G401.6 (cell line): Measurements from ENCODE around the gene ERN1.

Experiments
- FAIRE-seq: peaks from 2 replicates; lab custom pipeline; 2012; peaks lifted over from hg19 to GRCh38; lab: Jason Lieb, UNC

ERN1 gene

DNA sequence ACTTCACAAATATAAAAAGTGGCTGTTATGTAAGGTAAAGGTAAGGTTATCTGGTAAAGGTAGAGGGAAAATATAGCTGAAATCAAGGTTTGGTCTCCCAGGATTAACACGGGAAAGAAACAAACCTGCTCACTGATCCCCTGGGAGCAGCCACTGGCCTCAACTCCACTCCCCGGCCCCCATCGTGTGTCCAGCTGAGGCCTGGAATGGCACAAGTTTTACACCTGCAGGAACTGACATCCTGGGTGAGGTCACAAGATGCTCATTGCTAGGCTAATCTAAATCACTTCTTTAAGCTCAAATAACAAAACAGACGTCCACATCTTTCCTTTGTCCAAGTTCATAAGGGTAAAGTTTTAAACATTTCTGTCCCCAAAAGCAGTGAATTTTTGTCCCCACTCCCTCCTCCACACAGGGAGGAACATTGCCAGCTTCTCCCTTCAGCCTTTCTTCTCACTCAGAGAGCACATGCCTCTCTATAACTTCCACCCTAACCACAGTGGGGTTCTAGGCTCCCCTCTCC is 46.3 kb downstream of the ERN1 start:
- no peak for FAIRE-seq

DNA sequence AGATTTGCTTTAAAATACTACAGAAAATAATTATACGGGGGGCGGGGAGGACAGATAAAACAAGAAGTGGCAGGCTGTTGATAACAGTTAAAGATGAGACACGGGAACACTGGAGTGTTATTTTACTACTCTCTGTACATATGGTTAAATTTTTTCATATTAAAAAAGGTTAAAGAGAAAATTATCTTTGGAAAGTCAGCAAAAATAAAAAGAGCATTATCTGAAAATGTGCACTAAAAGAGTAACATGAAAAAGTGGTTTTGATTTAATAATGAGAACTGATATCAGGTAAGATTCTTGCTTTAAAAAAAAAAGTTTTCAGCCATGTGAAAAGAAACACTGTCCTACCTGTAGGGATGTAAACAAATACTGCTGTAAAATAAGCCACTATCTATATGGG is 46.9 kb downstream of the ERN1 start:
- no peak for FAIRE-seq

DNA sequence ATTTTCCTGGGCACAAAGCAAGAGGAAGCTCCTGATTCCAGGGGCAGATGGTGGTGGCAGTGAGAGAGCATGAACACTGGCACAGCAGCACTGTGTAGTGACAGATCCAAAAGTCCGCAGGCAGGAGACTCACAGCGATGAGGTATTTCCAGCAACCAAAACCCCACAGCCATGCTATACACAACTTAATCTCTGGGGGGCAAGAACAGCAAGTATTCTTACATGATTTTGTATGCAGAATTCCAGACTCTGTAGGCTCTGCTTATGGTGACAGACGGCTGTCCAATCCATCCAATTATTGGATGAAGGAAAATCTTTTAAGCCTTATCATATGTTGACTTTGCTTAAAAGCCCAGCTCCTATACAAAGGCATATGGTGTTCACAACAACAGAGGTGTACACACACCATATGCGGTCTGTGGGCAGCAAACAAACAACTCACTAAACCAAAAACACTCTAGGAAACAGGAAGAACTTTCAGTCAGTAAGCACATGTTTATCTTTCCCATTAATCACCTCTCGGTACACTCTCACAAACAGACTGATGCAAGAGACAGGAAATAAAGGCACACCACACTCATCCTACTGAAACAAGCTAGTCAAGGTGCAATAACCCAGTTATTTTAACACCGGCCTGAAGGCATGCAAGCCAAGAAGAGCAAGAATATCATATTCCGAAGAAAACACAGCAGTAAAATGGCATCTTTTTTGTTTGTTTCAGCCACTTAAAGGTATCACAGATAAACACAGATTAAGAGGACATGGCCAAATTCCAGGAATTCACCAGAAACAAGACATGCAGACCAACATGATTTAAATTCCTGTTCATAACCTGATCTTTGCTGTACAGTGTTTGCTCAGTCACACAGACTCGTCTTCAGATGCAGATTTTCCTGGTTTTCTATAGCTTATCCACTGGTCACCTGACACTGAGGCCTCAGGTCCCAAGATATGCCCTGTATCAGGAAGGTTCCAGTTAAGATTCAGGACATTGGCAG is 47.8 kb downstream of the ERN1 start:
- FAIRE-seq: no peak

DNA sequence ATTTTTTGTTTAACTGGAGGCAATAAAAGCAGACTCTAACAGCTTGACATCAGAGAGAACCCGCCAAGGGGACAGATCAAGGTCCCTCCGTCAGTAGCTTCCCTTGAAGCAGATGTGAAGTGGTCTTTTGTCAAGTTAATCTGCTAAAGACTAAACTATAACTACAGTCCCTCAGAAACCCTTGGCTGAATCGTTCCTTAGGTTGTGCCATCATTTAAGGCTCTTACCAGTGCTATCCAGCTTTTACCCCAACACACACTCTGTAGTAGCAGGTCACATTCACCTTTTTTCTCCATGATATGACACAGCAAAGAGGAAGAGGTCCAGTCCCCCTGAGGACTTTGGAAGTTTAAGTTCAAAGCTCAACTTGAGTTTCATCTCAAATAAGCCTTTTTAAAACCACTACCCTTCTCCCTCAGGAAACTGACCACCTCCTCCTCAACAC is 49.7 kb downstream of the ERN1 start:
- no peak for FAIRE-seq

DNA sequence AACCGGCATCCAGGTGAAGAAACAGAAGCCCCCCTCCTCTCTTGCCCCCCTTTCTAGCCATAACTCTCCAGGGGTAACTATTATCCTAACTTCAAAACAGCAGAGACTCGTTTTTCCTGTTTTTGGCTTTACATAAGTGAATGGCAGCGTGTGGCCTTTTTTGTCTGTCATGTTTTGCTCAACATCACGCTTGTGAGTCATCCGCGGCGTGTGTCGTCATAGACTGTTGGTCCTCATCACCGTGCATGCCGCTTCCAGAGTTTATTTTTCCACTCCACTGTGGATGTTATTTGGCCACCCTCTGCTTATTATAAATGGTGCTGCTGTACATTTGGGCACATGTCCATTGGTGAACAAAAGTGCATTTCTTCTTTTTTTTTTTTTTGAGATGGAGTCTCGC is 52.6 kb downstream of the ERN1 start:
- no peak for FAIRE-seq

DNA sequence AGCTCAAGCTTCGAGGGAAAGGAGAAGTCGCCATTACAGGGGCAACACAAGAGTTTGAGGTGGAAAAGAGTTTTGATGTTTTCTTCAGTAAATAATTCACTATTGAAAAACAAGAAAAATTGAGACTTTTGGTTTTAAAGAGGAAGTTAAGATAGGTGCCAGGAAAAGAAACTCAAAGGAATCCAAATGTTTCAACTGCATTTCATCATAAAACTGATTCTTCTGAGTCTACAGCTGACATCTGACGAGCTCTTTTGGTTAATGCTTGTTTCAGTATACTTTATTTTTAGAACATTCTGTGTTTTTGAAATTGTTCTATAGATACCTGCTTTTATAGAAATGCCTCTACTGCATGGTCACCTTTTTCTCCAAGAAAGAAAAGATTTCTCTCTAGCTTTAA is 54.0 kb downstream of the ERN1 start:
- no peak for FAIRE-seq

DNA sequence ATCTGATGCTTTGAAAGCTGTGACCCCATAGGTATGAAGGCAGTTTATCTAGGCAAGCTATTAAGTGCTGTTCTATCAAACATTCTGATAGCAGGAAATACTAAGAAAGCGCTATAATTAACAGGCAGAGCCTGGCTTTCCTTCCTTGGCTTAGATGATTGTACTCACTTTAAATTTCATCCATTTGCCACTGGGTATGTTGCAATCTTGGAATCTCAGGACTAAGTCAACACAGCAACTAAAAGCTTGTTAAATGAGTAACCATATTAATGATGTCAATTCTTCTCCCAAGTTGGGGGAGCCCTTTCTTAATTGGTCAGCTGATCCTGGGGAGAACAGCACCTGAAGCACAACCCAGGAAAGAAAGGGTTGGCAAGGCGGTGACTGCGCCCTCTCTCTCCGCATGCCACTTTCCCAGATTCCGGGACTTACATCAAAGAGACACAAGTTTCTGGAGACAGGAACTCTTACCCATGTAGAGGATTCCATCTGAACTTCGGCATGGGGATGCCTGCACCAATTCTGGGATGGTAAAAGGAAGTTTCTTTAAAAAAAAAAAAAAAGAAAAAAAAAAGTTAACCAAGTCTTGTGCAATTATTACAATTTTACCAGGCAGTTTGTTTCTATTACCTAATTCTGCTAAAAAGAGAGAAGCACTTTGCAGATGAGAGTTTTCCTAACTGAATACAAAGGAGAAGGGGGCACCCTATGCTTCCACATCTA is 55.1 kb downstream of the ERN1 start:
- no peak for FAIRE-seq

DNA sequence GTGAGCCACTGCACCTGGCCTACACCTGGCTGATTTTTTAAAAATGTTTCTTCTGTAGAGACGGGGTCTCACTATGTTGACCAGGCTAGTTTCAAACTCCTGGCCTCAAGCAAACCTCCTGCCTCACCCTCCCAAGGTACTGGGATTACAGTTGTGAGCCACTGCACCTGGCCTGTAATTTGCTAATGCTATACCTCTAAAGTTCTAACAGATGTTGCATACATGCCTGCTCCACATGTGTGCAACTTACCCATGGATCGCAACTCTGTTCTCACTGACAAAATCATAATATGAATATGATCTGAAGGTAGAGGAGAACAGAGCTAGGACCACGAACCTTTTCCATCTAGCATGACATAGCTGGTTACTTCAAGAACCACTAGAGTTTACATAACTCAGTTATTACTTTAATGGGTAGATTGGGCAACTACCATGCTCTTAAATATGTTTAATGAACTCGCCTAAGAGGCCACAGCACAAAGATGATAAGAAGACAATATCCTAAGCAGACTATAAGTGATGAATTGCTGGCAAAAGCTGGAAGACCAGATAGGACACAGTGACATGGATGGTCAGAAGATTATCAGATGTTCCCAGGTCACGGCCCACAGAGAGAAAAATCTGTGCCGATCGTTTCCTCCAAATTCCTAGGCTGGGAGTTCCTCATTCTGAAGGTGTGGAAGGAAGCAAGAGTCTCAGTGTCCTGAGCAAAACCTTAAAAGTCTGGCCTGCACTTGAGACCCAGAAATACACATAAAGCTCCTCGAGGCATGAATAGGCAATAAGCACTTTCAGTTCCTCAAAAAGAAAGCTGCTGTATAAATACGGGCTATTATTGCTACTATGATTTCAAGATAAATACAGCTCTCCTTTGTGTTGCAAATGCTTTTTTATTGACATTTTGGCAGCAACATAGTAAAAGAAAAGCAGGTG is 55.9 kb downstream of the ERN1 start:
- FAIRE-seq: no peak

DNA sequence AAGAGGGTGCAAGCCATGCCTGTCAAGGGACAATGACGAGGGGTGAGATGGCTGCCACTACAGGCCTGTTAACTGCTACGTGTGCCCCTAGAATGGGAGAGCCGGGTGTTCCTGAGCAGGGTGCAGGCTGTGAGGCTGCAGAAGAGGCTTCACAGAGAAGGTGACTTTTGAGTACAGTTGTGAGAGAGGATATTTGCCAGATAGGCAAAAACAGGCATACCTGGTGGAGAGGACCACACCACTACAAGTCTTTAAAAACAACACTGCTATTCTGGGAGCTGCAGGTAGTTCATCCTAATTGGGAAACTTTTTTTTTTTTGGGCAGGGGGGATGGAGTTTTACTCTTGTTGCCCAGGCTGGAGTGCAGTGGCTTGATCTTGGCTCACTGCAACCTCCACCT is 58.8 kb downstream of the ERN1 start:
- FAIRE-seq: no peak

DNA sequence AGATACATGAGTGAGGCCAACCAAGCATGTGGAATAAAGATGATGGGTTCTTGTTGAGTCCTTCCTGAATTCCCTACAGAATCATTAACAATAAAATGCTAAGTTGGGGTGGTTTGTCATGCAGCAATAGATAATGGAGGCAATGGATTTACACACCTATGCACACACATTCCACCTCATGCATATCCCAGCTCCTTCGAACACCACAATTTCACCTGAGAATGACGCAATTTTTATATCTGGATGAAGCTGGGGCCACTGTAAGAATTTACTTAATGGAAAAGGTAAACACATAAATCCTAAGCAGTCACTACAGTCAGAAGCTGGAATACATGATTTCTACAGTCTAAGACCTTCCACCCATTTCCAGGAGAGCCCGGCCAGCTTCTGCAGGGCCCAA is 59.7 kb downstream of the ERN1 start:
- no peak for FAIRE-seq

DNA sequence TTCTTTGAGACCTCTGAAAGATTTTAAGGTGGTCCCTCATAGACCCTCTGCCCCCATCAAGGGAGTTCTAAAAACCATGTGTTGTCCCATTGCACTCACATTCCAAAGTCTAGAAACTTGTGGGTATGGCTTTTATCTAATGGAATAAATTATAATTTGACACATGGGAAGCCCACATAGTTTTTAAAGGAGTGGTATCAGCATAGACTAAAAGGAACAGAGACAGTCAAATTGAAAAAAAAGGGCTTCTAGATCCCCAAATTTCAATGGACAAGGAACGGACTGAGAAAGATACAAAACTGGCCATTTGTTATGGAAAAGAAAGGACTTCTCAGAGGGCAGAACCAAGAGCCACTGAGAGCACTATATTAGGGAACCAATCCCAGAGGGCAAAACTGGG is 60.8 kb downstream of the ERN1 start:
- no peak for FAIRE-seq

DNA sequence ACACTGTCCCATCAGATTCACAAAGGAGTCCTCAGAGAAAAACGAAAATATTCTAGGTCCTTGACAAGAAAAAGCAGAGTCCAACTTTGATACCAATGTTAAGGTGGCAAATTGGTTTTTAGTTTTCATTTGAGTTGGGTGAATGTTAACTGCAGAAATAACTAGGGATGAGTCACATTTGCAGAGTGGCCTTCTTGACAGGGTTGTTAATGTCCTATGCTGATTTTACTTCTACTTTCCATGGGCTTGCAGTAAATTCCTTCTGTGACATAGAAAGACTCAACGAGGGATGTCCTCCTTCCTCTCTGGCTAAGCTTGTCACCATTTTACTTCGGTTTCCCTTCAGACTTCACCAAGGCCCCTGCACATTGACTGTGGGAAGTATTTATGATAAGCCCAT is 62.3 kb downstream of the ERN1 start:
- no peak for FAIRE-seq

DNA sequence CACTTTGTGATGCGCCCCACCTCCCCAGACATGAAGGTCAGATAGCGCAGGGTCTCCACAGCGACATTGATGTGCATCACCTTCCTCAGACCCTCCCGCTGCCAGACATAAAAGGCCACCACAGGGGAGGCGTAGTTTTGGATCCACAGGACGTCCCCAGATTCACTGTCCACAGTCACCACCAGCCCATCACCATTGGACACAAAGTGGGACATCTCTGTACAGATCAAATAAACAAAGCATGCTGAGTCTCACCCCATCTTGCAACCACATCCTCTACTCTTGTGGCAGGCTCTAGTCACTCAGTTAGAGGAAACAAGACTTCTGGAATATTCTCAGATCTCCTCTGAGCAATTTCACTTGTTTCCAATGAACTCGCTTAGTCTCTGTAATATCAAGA is 63.2 kb downstream of the ERN1 start:
- no peak for FAIRE-seq

DNA sequence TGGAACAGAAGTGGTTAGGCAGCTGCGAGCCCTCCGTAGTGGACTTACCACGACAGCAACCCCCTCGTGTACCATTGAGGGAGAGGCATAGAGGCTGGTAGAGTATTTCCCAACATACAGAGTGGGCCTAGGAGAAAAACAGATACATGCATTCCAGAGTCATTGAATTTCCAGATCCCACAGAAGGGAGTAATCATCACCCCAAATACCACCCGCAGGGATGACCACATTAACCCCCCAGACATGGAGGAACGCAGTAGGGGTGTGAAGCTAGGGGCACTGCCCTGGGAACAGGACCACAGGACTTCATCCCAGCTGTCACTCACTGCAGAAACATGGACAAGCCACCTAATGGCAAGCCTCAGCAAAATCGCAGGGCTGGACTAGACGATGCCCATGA is 64.8 kb downstream of the ERN1 start:
- FAIRE-seq: no peak

DNA sequence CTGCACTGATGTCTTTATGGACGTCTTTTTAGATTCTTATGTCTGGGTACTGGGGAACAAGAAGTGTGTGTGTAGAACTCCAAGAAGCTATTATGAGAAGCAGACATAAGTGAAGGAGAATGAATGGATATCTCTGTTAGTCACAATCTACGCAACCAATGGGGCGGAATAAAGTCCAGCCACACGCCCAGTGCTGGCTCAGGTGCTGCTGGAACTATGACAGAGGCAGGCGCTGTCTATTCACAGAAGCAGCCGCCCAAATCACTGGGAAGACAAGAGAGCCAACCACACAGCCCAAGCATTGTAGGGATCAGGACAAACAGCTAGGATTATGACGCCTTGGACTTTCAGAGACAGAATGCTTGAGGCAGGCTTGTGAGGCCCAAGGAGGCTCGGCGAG is 65.6 kb downstream of the ERN1 start:
- no peak for FAIRE-seq

DNA sequence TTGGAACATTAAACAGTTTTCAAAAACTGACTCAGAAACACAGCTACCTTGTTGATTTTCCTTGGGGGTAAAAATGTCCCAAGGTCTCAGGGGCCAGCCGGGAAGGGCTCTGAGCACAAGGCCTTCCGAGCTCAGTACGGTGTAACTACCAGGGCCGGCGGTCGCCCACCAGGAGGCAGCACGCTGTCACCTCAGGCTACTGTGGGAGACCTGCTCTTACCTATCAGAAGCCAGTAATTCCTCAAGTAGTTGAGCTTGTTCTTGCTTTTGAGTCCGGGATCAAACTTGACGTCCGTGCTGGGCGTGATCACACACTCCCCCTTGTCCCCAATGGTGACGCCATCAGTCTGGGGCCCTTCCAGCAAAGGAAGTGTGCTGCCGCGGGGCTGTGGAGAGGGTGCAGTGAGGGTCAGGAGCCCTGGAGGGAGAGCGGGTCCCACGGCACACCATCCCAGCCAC is 66.1 kb downstream of the ERN1 start:
- no peak for FAIRE-seq

DNA sequence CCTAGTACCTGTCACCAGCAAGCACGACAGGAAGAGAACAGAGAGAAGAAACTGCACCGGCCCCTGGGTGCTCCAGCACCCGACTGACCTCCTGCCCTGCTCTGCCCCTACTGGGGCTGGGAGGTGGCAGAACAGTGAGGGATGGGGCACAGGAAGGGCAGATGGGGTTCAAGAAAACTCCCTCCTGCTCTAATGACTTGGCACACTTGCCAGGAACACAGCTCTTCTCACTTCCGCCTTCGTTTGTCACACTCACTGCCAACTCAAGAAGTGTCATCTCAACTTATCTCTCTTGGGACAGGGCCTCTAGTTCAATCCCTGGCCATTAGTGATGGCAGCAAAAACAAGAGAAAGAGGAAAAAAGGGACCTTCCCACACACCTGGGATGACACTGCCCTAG is 66.9 kb downstream of the ERN1 start:
- FAIRE-seq: no peak

DNA sequence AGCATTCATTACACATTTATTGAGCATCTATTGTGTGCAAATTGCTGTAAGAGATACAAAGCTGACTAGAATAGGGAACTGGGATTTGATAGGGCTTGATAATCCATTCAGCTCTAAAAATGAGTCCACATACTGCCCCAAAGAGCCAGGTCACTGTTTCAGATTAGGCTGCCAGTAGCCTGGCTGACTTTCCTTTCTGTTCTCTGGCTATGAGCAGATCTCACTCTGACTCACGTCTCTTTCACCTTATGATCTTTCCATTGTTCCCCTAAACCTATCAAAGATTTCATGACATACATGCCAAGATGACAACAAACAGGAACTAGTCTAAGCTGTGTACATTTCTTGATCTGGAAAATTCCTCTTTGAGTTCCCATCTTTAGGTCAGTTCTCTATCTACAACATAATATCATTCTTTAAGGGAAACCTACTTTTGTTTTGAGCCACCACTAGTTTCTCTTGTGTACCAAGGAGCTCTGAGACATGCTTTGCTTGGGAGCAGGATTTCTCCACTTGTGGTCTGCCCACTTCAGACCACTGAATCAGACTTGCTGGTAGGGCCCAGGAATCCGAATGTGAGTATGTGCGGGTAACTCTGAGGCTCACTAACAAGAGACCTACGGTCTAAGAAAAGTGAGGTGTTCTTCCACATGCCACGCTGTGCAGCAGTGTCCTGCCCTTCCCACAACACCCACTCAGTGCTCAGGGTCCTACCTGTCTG is 68.6 kb downstream of the ERN1 start:
- FAIRE-seq: no peak

DNA sequence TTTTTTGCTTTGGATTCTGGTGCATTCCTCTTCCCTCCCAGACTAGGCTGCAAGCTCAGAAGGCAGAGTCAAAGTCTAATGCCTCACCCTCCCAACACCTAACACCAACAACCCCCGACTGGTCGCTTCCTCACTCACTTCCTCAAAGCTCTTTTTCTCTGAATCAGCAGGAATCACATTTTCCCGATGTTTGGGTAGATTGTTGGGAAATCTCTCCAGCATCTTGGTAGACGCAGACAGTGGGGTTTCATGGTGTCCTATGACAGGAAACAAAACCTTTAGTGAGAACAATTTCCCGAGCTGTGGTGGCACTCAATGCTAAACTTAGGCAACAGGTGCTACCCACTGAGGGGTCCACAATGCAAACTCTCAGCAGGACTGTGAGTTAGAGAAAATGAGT is 69.6 kb downstream of the ERN1 start:
- no peak for FAIRE-seq

DNA sequence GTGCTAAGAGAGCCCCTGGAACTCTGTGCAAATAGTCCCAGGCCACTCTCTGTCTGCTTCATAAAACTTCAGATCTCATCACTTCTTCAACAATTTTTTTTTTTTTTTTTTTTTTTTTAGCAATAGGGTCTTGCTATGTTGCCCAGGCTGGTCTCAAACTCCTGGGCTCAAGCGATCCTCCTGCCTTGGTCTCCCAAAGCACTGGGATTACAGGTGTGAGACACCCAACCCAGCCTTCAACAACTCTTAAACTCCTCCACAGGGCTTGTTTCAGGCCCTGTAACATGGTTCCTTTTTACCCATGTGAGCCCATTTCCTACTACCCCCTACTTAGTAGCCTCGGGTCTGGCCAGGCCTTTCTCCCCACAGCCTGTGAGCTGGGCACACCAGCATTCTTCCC is 70.2 kb downstream of the ERN1 start:
- no peak for FAIRE-seq

DNA sequence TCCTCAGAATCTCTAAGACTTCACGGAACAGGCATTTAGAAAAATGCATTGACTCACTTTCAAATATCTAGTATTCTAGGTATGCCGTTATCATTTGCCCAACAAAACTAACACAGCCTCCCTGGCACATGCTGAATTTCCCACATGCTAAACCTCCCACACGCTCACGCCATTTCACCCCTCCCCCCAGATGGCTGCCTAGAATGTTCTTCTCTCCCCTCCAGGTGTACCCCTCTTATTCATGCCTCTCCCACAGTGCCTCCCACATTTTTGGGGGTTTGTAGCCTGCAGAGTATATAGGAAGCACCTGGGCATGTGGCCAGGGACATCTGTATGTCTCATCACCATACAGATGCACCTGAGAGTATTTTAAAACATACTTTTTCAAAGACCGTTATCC is 71.3 kb downstream of the ERN1 start:
- FAIRE-seq: no peak
